Measurements from ENCODE around the gene OTUB1.

DNA sequence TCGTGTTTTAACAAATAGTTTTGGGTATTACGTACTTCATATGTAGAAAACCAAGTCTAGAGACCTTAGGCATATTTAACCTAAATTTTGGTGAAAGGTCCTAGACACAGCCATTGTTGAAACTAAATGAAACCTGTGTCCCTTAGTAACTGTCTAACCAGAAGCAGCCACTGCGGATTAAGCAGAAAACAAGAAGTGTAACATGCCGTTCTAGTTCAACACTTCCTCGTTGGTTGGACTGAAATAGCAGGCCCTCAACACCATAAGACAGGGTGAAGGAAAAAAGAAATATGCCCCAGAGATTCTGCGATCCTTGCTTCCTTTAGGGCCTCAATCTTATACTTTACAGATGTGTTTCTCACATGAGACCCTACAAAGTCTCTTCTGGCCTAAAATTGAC lies 45.5 kb upstream of the OTUB1 start:
- TF ChIP-seq, protein P1, sequence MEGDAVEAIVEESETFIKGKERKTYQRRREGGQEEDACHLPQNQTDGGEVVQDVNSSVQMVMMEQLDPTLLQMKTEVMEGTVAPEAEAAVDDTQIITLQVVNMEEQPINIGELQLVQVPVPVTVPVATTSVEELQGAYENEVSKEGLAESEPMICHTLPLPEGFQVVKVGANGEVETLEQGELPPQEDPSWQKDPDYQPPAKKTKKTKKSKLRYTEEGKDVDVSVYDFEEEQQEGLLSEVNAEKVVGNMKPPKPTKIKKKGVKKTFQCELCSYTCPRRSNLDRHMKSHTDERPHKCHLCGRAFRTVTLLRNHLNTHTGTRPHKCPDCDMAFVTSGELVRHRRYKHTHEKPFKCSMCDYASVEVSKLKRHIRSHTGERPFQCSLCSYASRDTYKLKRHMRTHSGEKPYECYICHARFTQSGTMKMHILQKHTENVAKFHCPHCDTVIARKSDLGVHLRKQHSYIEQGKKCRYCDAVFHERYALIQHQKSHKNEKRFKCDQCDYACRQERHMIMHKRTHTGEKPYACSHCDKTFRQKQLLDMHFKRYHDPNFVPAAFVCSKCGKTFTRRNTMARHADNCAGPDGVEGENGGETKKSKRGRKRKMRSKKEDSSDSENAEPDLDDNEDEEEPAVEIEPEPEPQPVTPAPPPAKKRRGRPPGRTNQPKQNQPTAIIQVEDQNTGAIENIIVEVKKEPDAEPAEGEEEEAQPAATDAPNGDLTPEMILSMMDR (IDR thresholded peaks at IDR 0.05; ENCODE audit: low read depth, low read length, poor library complexity, severe bottlenecking) = no peak
- TF ChIP-seq EZH2phosphoT487 (IDR thresholded peaks at IDR 0.05; ENCODE audit: borderline replicate concordance, low read length) = no peak
